GM23338 (cell line): Measurements from ENCODE around the gene CPB2. TPM values are rescaled to one million over a fixed set of nuclear protein-coding genes. Genes with fewer than 3 reads are reported as not detected.

Source experiments
- ATAC-seq: fragments of 200-7000 bp; cut with Tn5 transposase; 3 replicates; pipeline ENCODE4 v1.9.1; 2020
- DNase-seq: peaks from one replicate; pipeline ENCODE4 v3.0.0-alpha.2; 2015; ENCODE audit warnings: low spot score
- H2AFZ ChIP-seq: fragments of 200-600 bp; sonication (generic); 2 replicates; pipeline ENCODE4 v1.8.0; 2016; ENCODE audit warnings: antibody characterized with exemption, mild to moderate bottlenecking, moderate library complexity
- H3F3A ChIP-seq: fragments of 200-600 bp; sonication (generic); replicated peaks from 2 replicates; pipeline ENCODE4 v1.8.0; 2017; ENCODE audit warnings: antibody characterized with exemption, mixed run types, low read depth
- H3K27ac ChIP-seq: fragments of 200-600 bp; sonication (generic); 2 replicates; pipeline ENCODE4 v1.6.1; 2016; ENCODE audit warnings: low read depth
- H3K27me3 ChIP-seq: fragments of 200-600 bp; sonication (generic); 2 replicates; pipeline ENCODE4 v1.8.0; 2016; ENCODE audit warnings: mild to moderate bottlenecking, mixed run types, moderate library complexity; ENCODE audit not compliant: insufficient read depth
- H3K36me3 ChIP-seq: fragments of 200-600 bp; sonication (generic); 2 replicates; pipeline ENCODE4 v1.8.0; 2016; ENCODE audit warnings: mild to moderate bottlenecking; ENCODE audit not compliant: insufficient read depth
- H3K4me1 ChIP-seq: fragments of 200-600 bp; sonication (generic); 2 replicates; pipeline ENCODE4 v1.8.0; 2016; ENCODE audit warnings: mild to moderate bottlenecking, moderate library complexity; ENCODE audit not compliant: insufficient read depth
- H3K4me2 ChIP-seq: fragments of 200-600 bp; sonication (generic); 2 replicates; pipeline ENCODE4 v1.7.1; 2017; ENCODE audit warnings: mixed run types
- H3K4me3 ChIP-seq: fragments of 200-600 bp; sonication (generic); 2 replicates; pipeline ENCODE4 v1.6.1; 2016; ENCODE audit warnings: mixed run types
- H3K79me2 ChIP-seq: fragments of 200-600 bp; sonication (generic); replicated peaks from 2 replicates; pipeline ENCODE4 v1.8.0; 2017; ENCODE audit warnings: mild to moderate bottlenecking; ENCODE audit not compliant: insufficient read depth
- H3K9me2 ChIP-seq: fragments of 200-600 bp; sonication (generic); 2 replicates; pipeline ENCODE4 v1.8.0; 2017; ENCODE audit not compliant: insufficient read depth
- H4K20me1 ChIP-seq: fragments of 200-600 bp; sonication (generic); replicated peaks from 2 replicates; pipeline ENCODE4 v1.8.0; 2017; ENCODE audit warnings: mild to moderate bottlenecking; ENCODE audit not compliant: insufficient read depth
- H3K27ac Mint-ChIP-seq: 2 replicates; pipeline ENCODE4 v1.8.0; 2020; ENCODE audit warnings: inconsistent platforms, mild to moderate bottlenecking, moderate library complexity, mixed read lengths
- H3K27me3 Mint-ChIP-seq: 3 replicates; pipeline ENCODE4 v1.8.0; 2022; ENCODE audit warnings: low read depth, mild to moderate bottlenecking, moderate library complexity, mixed read lengths, inconsistent platforms; ENCODE audit not compliant: insufficient read depth, poor library complexity
- H3K36me3 Mint-ChIP-seq: 3 replicates; pipeline ENCODE4 v1.8.0; 2021; ENCODE audit warnings: low read depth, mild to moderate bottlenecking, inconsistent platforms, moderate library complexity, mixed read lengths
- H3K4me1 Mint-ChIP-seq: 3 replicates; pipeline ENCODE4 v1.8.0; 2020; ENCODE audit warnings: mild to moderate bottlenecking, inconsistent platforms, mixed read lengths
- H3K4me3 Mint-ChIP-seq: 3 replicates; pipeline ENCODE4 v1.8.0; 2021; ENCODE audit warnings: moderate library complexity, mild to moderate bottlenecking, inconsistent platforms, mixed read lengths
- H3K9me3 Mint-ChIP-seq: 3 replicates; pipeline ENCODE4 v1.8.0; 2020; ENCODE audit warnings: moderate library complexity, mild to moderate bottlenecking, inconsistent platforms, mixed read lengths
- CREB1 ChIP-seq: fragments of 250-450 bp; sonication (Bioruptor Pico); IDR thresholded peaks from 2 replicates; pipeline ENCODE4 v1.5.0; 2020; ENCODE audit warnings: low read depth, mild to moderate bottlenecking, moderate library complexity
- ZNF114 ChIP-seq: fragments of 250-450 bp; sonication (Bioruptor Pico); IDR thresholded peaks from 2 replicates; pipeline ENCODE4 v1.5.0; 2020; ENCODE audit warnings: mild to moderate bottlenecking, moderate library complexity
- polyA plus RNA-seq: library from polyadenylated mRNA; unstranded; fragments of >200 nt; fragmentation: Nextera tagmentation; extraction: Ambion mirVana; gene quantifications from 2 replicates; pipeline ENCODE4 v1.2.1, GENCODE V29; 2016
- total RNA-seq: library from RNA; depleted of rRNA; stranded (reverse); fragments of >200 nt; shearing (Covaris generic); gene quantifications from 2 replicates; pipeline ENCODE4 v1.2.3, GENCODE V29; 2014
- TF ChIP-seq, protein P1 (sequence below): fragments of 250-450 bp; sonication (Bioruptor Pico); IDR thresholded peaks from 2 replicates; pipeline ENCODE4 v1.5.0; 2020; ENCODE audit warnings: mild to moderate bottlenecking, moderate library complexity
- TF ChIP-seq, protein P2 (sequence below): IDR thresholded peaks from 2 replicates; pipeline ENCODE4 v1.6.1; 2016; ENCODE audit warnings: antibody characterized with exemption
- TF ChIP-seq, protein P3 (sequence below): IDR thresholded peaks from one replicate; pipeline ENCODE4 v1.6.1; 2018; ENCODE audit warnings: antibody characterized with exemption; ENCODE audit not compliant: unreplicated experiment

CPB2 gene
- total and polyA plus RNA-seq, 2 experiments from 2014 or later, result 0.47 TPM; not detected in 1

DNA sequence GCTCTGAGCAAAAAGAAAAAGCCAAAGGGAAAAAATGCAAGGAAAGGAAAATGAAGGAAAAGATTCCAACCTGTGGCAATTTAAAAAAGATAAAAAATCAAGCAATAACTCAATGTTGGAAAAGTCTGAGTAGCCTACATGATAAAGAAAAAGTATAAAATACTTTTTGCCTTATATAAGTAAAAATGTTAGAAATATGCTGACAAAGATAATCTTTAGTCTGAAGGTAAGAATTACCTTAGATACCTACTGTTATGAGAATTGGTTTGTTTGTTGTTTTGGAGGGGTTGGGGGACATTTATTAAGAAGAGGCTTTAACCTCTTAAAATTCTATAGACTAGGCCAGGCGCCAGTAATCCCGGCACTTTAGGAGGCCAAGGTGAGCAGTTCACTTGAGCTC lies 29.7 kb upstream of the CPB2 start:
- H3K36me3 ChIP-seq, result no peaks in the 10 kb centered on the region
- Mint-ChIP-seq H3K9me3 (no peaks in the 10 kb centered on the region), H3K4me3 (no peak overlapping the region), H3K4me1 (peaks cover 24% of the 10 kb centered on the region), H3K36me3 (no peaks in the 10 kb centered on the region), H3K27ac (no peak overlapping the region), H3K27me3 (peaks cover 2% of the 10 kb centered on the region)
- no peaks in the 10 kb centered on the region for H3K79me2 ChIP-seq
- ATAC-seq (no peak), DNase-seq (no peak)
- TF ChIP-seq, protein P1, sequence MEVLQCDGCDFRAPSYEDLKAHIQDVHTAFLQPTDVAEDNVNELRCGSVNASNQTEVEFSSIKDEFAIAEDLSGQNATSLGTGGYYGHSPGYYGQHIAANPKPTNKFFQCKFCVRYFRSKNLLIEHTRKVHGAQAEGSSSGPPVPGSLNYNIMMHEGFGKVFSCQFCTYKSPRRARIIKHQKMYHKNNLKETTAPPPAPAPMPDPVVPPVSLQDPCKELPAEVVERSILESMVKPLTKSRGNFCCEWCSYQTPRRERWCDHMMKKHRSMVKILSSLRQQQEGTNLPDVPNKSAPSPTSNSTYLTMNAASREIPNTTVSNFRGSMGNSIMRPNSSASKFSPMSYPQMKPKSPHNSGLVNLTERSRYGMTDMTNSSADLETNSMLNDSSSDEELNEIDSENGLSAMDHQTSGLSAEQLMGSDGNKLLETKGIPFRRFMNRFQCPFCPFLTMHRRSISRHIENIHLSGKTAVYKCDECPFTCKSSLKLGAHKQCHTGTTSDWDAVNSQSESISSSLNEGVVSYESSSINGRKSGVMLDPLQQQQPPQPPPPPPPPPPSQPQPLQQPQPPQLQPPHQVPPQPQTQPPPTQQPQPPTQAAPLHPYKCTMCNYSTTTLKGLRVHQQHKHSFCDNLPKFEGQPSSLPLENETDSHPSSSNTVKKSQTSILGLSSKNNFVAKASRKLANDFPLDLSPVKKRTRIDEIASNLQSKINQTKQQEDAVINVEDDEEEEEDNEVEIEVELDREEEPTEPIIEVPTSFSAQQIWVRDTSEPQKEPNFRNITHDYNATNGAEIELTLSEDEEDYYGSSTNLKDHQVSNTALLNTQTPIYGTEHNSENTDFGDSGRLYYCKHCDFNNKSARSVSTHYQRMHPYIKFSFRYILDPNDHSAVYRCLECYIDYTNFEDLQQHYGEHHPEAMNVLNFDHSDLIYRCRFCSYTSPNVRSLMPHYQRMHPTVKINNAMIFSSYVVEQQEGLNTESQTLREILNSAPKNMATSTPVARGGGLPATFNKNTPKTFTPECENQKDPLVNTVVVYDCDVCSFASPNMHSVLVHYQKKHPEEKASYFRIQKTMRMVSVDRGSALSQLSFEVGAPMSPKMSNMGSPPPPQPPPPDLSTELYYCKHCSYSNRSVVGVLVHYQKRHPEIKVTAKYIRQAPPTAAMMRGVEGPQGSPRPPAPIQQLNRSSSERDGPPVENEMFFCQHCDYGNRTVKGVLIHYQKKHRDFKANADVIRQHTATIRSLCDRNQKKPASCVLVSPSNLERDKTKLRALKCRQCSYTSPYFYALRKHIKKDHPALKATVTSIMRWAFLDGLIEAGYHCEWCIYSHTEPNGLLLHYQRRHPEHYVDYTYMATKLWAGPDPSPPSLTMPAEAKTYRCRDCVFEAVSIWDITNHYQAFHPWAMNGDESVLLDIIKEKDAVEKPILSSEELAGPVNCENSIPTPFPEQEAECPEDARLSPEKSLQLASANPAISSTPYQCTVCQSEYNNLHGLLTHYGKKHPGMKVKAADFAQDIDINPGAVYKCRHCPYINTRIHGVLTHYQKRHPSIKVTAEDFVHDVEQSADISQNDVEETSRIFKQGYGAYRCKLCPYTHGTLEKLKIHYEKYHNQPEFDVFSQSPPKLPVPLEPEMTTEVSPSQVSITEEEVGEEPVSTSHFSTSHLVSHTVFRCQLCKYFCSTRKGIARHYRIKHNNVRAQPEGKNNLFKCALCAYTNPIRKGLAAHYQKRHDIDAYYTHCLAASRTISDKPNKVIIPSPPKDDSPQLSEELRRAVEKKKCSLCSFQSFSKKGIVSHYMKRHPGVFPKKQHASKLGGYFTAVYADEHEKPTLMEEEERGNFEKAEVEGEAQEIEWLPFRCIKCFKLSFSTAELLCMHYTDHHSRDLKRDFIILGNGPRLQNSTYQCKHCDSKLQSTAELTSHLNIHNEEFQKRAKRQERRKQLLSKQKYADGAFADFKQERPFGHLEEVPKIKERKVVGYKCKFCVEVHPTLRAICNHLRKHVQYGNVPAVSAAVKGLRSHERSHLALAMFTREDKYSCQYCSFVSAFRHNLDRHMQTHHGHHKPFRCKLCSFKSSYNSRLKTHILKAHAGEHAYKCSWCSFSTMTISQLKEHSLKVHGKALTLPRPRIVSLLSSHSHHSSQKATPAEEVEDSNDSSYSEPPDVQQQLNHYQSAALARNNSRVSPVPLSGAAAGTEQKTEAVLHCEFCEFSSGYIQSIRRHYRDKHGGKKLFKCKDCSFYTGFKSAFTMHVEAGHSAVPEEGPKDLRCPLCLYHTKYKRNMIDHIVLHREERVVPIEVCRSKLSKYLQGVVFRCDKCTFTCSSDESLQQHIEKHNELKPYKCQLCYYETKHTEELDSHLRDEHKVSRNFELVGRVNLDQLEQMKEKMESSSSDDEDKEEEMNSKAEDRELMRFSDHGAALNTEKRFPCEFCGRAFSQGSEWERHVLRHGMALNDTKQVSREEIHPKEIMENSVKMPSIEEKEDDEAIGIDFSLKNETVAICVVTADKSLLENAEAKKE (CRISPR knock-in tag), result no peak
- no peak for TF ChIP-seq ZNF114 (CRISPR knock-in tag)
- TF ChIP-seq CREB1 (CRISPR knock-in tag), result no peak
- TF ChIP-seq, protein P2, sequence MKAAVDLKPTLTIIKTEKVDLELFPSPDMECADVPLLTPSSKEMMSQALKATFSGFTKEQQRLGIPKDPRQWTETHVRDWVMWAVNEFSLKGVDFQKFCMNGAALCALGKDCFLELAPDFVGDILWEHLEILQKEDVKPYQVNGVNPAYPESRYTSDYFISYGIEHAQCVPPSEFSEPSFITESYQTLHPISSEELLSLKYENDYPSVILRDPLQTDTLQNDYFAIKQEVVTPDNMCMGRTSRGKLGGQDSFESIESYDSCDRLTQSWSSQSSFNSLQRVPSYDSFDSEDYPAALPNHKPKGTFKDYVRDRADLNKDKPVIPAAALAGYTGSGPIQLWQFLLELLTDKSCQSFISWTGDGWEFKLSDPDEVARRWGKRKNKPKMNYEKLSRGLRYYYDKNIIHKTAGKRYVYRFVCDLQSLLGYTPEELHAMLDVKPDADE, result no peak
- TF ChIP-seq, protein P3, sequence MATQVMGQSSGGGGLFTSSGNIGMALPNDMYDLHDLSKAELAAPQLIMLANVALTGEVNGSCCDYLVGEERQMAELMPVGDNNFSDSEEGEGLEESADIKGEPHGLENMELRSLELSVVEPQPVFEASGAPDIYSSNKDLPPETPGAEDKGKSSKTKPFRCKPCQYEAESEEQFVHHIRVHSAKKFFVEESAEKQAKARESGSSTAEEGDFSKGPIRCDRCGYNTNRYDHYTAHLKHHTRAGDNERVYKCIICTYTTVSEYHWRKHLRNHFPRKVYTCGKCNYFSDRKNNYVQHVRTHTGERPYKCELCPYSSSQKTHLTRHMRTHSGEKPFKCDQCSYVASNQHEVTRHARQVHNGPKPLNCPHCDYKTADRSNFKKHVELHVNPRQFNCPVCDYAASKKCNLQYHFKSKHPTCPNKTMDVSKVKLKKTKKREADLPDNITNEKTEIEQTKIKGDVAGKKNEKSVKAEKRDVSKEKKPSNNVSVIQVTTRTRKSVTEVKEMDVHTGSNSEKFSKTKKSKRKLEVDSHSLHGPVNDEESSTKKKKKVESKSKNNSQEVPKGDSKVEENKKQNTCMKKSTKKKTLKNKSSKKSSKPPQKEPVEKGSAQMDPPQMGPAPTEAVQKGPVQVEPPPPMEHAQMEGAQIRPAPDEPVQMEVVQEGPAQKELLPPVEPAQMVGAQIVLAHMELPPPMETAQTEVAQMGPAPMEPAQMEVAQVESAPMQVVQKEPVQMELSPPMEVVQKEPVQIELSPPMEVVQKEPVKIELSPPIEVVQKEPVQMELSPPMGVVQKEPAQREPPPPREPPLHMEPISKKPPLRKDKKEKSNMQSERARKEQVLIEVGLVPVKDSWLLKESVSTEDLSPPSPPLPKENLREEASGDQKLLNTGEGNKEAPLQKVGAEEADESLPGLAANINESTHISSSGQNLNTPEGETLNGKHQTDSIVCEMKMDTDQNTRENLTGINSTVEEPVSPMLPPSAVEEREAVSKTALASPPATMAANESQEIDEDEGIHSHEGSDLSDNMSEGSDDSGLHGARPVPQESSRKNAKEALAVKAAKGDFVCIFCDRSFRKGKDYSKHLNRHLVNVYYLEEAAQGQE, result no peak
- no peaks in the 10 kb centered on the region for H3K9me2 ChIP-seq
- H3K27ac ChIP-seq, result no peak overlapping the region
- no peak overlapping the region for H3K4me3 ChIP-seq
- H4K20me1 ChIP-seq, result no peaks in the 10 kb centered on the region
- H2AFZ ChIP-seq, result no peak overlapping the region
- no peaks in the 10 kb centered on the region for H3F3A ChIP-seq
- peaks cover 8% of the 10 kb centered on the region; the same call in 1 of the 2 replicates for H3K4me1 ChIP-seq
- no peaks in the 10 kb centered on the region for H3K27me3 ChIP-seq
- H3K4me2 ChIP-seq, result no peak overlapping the region
